NCI-H748 (cell line): Measurements from ENCODE around the gene YWHAH.
A peak's percentile ranks its signal among the peaks of the same experiment; 100 is the strongest.

Experiments used
- DNase-seq: peaks from one replicate; lab custom pipeline; 2025; ENCODE audit not compliant: unreplicated experiment; lab: John Stamatoyannopoulos, UW

Gene YWHAH

GRCh38 chr22:31943978-31944699, at the start of gene YWHAH:
Gene YWHAH (plus strand): TSS chr22:31944535. CDS start chr22:31944734, 199 bp downstream.
- peak; percentile 88 for DNase-seq

GRCh38 chr22:31895411-31896123, 48.8 kb upstream of the YWHAH start:
- no peak for DNase-seq

- DNase-seq = no peak
Observed at GRCh38 chr22:31896472-31896871, 47.9 kb upstream of the YWHAH start.

GRCh38 chr22:31897842-31898805, 46.2 kb upstream of the YWHAH start:
- no peak for DNase-seq

- DNase-seq = no peak
Observed at GRCh38 chr22:31898926-31899325, 45.4 kb upstream of the YWHAH start.

- DNase-seq = no peak
Observed at GRCh38 chr22:31899669-31900068, 44.7 kb upstream of the YWHAH start.

- DNase-seq = no peak
Observed at GRCh38 chr22:31901388-31902137, 42.8 kb upstream of the YWHAH start.

- no peak for DNase-seq
Observed at GRCh38 chr22:31904651-31905050, 39.7 kb upstream of the YWHAH start.

- no peak for DNase-seq
Observed at GRCh38 chr22:31905356-31905755, 39.0 kb upstream of the YWHAH start.

- DNase-seq = no peak
Observed at GRCh38 chr22:31906086-31906485, 38.2 kb upstream of the YWHAH start.

GRCh38 chr22:31906569-31906968, 37.8 kb upstream of the YWHAH start:
- DNase-seq = no peak

- no peak for DNase-seq
Observed at GRCh38 chr22:31909977-31910376, 34.4 kb upstream of the YWHAH start.

GRCh38 chr22:31911565-31912406, 32.5 kb upstream of the YWHAH start:
- no peak for DNase-seq

GRCh38 chr22:31912407-31912743, 32.0 kb upstream of the YWHAH start:
- no peak for DNase-seq

- no peak for DNase-seq
Observed at GRCh38 chr22:31915586-31915985, 28.7 kb upstream of the YWHAH start.

GRCh38 chr22:31917227-31917921, 27.0 kb upstream of the YWHAH start:
- DNase-seq = no peak

GRCh38 chr22:31919730-31920129, 24.6 kb upstream of the YWHAH start:
- no peak for DNase-seq

GRCh38 chr22:31920306-31920705, 24.0 kb upstream of the YWHAH start:
- DNase-seq = no peak

- DNase-seq = no peak
Observed at GRCh38 chr22:31921106-31921505, 23.2 kb upstream of the YWHAH start.
